GM21515 (cell line): ENCODE data around the gene SHANK2.

ENCODE experiments used
- ATAC-seq: cut with Tn5 transposase; IDR thresholded peaks from one replicate; pipeline ENCODE4 v1.9.1; 2021; ENCODE audit not compliant: unreplicated experiment

Gene SHANK2

GRCh38 chr11:71203681-71204080 is 48.7 kb downstream of the SHANK2 start:
- ATAC-seq: no peak

- ATAC-seq: no peak
These were observed 49.4 kb downstream of the SHANK2 start for GRCh38 chr11:71202966-71203365.

GRCh38 chr11:71202598-71202944 is 49.8 kb downstream of the SHANK2 start:
- ATAC-seq: no peak
